ENCODE results near the gene SEC16A. TPM values are rescaled to one million over a fixed set of nuclear protein-coding genes. Genes with fewer than 3 reads are reported as not detected.

SEC16A gene
- total and polyA plus RNA-seq, 2 donors (not counting 3 experiments of a cell fraction or from before 2014, with no cell fraction given) = 34.5 to 80.6 TPM

DNA sequence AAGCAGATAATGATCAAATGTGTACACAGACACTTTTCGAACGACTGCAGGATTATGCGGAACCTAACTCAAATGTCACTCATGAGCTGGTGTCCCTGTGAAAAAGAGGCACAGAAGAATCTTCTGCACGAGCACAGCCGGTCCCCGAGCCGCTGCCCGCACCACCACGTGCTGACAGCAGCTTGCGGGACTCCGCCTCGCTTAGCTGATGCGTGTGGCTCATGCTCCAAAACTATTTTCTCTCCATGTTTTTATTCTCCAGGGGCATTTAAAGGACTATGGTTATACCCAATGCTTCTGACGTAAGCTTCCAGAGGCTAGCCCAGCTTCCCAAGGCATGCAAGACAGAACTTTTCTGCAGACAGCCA is 9.5 kb downstream of the SEC16A start:
- H3K4me2 ChIP-seq (ENCODE audit: insufficient read depth, low read length) = no peak overlapping the region
- H3K9me1 ChIP-seq (replicated peaks; ENCODE audit: control insufficient read depth, extremely low read depth, insufficient read depth, low read length) = no peaks in the 10 kb centered on the region
- no peak overlapping the region for H3K4me3 ChIP-seq (replicated peaks in 1 of 3; ENCODE audit: insufficient read depth in 1 of 3, low read depth in 1 of 3, low read length in 3 of 3)
- H3K9me3 ChIP-seq (replicated peaks; ENCODE audit: control insufficient read depth, insufficient read depth, low read length) = no peaks in the 10 kb centered on the region
- no TSS peak for BruUV-seq (replicated peaks)
- H3K27ac ChIP-seq (ENCODE audit: insufficient read depth, low read depth, low read length) = no peak overlapping the region
- no peak overlapping the region for H3K9ac ChIP-seq (replicated peaks; ENCODE audit: extremely low read depth, insufficient read depth, low read length)
- intact Hi-C loops (cut with micrococcal nuclease) (no loop called here), dilution Hi-C loops (cut with MboI; ENCODE audit: extremely low pct_ligation_motif_present, low sequenced_read_pairs) (no loop called here)
- no peaks in the 10 kb centered on the region for H3K27me3 ChIP-seq (ENCODE audit: control insufficient read depth in 2 of 2, insufficient read depth in 2 of 2, low read length in 2 of 2)
- FAIRE-seq (no peak), DNase-seq (ENCODE audit: low read depth, low spot score) (no peak)
- H4K20me1 ChIP-seq (replicated peaks; ENCODE audit: control insufficient read depth, extremely low read depth, insufficient read depth, low read length) = no peaks in the 10 kb centered on the region
- ChIA-PET CTCF (no interaction called here), POLR2A (no interaction called here)
- H3K36me3 ChIP-seq (ENCODE audit: control insufficient read depth in 2 of 2, extremely low read depth in 1 of 2, insufficient read depth in 2 of 2, low read length in 2 of 2) = peaks cover 28 to 83% of the 10 kb centered on the region in 2 experiments
- TF ChIP-seq MYC (IDR thresholded peaks at IDR 0.05; ENCODE audit: low read depth, low read length) (no peak), POLR2A (IDR thresholded peaks at IDR 0.05; ENCODE audit: low read depth, low read length) (no peak), POLR2AphosphoS5 (IDR thresholded peaks at IDR 0.05; ENCODE audit: insufficient read depth, low read depth, low read length) (no peak), JUN (IDR thresholded peaks at IDR 0.05; ENCODE audit: borderline replicate concordance, insufficient read depth, insufficient read length, low read depth) (no peak), GATA2 (IDR thresholded peaks at IDR 0.05; ENCODE audit: insufficient read depth, insufficient read length, low read depth, low read length) (no peak), FOS (IDR thresholded peaks at IDR 0.05; ENCODE audit: borderline replicate concordance, insufficient read depth, low read length) (no peak), EZH2 (IDR thresholded peaks at IDR 0.05; ENCODE audit: borderline replicate concordance, low read depth, low read length, severe bottlenecking) (no peak)
- TF ChIP-seq, protein P1, sequence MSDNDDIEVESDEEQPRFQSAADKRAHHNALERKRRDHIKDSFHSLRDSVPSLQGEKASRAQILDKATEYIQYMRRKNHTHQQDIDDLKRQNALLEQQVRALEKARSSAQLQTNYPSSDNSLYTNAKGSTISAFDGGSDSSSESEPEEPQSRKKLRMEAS (IDR thresholded peaks at IDR 0.05; ENCODE audit: insufficient read depth, insufficient read length) = no peak
- TF ChIP-seq, protein P2, sequence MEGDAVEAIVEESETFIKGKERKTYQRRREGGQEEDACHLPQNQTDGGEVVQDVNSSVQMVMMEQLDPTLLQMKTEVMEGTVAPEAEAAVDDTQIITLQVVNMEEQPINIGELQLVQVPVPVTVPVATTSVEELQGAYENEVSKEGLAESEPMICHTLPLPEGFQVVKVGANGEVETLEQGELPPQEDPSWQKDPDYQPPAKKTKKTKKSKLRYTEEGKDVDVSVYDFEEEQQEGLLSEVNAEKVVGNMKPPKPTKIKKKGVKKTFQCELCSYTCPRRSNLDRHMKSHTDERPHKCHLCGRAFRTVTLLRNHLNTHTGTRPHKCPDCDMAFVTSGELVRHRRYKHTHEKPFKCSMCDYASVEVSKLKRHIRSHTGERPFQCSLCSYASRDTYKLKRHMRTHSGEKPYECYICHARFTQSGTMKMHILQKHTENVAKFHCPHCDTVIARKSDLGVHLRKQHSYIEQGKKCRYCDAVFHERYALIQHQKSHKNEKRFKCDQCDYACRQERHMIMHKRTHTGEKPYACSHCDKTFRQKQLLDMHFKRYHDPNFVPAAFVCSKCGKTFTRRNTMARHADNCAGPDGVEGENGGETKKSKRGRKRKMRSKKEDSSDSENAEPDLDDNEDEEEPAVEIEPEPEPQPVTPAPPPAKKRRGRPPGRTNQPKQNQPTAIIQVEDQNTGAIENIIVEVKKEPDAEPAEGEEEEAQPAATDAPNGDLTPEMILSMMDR (IDR thresholded peaks at IDR 0.05; ENCODE audit: extremely low read depth in 1 of 2, insufficient read depth in 1 of 2, low read depth in 1 of 2, low read length in 2 of 2) = no peak
- peaks cover 66% of the 10 kb centered on the region for H3K79me2 ChIP-seq (ENCODE audit: control insufficient read depth, insufficient read depth, low read length)
- H2AFZ ChIP-seq (ENCODE audit: low read depth, low read length) = no peak overlapping the region
- no peaks in the 10 kb centered on the region for H3K4me1 ChIP-seq (ENCODE audit: control insufficient read depth, extremely low read depth, insufficient read depth, low read length)

Measured in endothelial cell of umbilical vein (primary cell).